ENCODE measurements around the gene DPY30. TPM values are rescaled to one million over a fixed set of nuclear protein-coding genes. Genes with fewer than 3 reads are reported as not detected.

DPY30 gene
- total RNA-seq, 4 donors from 2014 or later, result 29.3 to 59.8 (median 36.2) TPM

DNA sequence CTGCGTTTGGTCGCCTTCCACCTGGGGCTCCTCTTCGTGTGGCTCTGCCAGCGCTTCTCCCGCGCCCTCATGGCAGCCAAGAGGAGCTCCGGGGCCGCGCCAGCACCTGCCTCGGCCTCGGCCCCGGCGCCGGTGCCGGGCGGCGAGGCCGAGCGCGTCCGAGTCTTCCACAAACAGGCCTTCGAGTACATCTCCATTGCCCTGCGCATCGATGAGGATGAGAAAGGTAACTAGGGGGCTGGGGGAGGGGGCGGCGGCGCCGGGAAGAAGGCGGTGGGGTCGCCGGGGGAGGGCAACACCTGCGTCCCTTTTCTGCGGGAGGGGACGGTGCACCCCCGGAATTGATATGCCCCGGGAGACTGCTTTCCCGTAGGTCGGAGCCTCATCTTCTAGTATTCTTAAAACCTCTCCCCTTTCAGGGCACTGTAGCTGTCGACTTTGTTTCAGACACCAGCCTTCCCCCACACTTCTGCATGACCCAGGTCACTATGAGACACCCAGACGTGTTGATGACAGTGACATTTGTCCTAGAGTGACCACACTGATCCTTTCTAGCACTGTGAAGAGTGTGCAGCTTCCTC, 24.5 kb upstream of the DPY30 start:
- peak; percentile 37 to 52 for ATAC-seq
- H3K36me3 ChIP-seq, result peaks cover 0 to 8% of the 10 kb centered on the region in 2 donors

DNA sequence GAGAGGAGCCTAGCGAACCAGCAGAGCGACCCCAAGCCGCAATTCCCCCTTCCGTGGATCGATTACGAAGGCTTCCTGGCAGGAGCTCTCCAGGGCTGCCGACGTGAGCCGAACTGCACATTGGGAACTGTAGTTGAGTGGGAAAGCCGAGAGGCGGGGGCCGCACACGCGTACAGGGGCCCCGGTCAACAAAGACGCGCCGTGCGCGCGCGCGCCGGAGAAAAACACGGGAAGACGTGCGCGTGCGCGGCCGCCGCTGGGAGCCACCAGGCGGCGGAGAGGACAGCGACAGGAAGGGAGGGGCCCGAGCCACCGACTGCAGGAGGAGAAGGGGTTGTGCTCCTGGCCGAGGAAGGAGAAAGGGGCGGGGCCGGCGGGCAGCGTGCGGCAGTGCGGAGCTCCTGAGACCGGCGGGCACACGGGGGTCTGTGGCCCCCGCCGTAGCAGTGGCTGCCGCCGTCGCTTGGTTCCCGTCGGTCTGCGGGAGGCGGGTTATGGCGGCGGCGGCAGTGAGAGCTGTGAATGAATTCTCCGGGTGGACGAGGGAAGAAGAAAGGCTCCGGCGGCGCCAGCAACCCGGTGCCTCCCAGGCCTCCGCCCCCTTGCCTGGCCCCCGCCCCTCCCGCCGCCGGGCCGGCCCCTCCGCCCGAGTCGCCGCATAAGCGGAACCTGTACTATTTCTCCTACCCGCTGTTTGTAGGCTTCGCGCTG, 23.9 kb upstream of the DPY30 start, which contains the start of gene SPAST:
SPAST (plus strand) TSS at position 247 of the 711 bp plus-strand sequence; CDS start at position 523, 276 bp downstream.
- intact Hi-C loops (cut with DNase I; ENCODE audit: low total_unique reads), result loop anchor here (1.0 to 5.0 kb wide), 4 partner anchors 24 to 294 kb away; partner anchors contain the start of genes BIRC6, DPY30, MEMO1 and SLC30A6
- ATAC-seq (peak; percentile 96), DNase-seq (peak; percentile 96 to 97)
- Histone ChIP-seq H3K27me3 (no peaks in the 10 kb centered on the region), H3K27ac (peak within 1 kb of the TSS; percentile 86 to 97 (median 88)), H3K36me3 (peaks cover 0 to 8% of the 10 kb centered on the region in 2 donors), H3K9me3 (no peaks in the 10 kb centered on the region), H3K4me1 (peaks cover 18% of the 10 kb centered on the region in 2 donors), H3K4me3 (peak within 1 kb of the TSS; percentile 68 to 97 (median 82))
- TF ChIP-seq POLR2A (IDR thresholded peaks at IDR 0.05), result peak; percentile 71 to 88
- TF ChIP-seq, protein P1, sequence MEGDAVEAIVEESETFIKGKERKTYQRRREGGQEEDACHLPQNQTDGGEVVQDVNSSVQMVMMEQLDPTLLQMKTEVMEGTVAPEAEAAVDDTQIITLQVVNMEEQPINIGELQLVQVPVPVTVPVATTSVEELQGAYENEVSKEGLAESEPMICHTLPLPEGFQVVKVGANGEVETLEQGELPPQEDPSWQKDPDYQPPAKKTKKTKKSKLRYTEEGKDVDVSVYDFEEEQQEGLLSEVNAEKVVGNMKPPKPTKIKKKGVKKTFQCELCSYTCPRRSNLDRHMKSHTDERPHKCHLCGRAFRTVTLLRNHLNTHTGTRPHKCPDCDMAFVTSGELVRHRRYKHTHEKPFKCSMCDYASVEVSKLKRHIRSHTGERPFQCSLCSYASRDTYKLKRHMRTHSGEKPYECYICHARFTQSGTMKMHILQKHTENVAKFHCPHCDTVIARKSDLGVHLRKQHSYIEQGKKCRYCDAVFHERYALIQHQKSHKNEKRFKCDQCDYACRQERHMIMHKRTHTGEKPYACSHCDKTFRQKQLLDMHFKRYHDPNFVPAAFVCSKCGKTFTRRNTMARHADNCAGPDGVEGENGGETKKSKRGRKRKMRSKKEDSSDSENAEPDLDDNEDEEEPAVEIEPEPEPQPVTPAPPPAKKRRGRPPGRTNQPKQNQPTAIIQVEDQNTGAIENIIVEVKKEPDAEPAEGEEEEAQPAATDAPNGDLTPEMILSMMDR (IDR thresholded peaks at IDR 0.05 in 4 of 5, conservative IDR thresholded peaks at IDR 0.05 in 1 of 5), result peak; percentile 77 to 79 (median 77)
- in situ Hi-C loops (cut with MboI; ENCODE audit: low sequenced_read_pairs in 4 of 4), result loop anchor here in 3 of 4 donors (10.0 kb wide), 3 partner anchors 49 to 101 kb away; partner anchors contain the start of genes SLC30A6 (in 2 of the 3) and MEMO1 (in 1 of the 3)

More for the DNA sequence above, 24.5 kb upstream of the DPY30 start:
- Histone ChIP-seq H3K27ac (peak overlapping the region; percentile 86 to 97 (median 88)), H3K4me1 (peaks cover 18% of the 10 kb centered on the region in 2 donors), H3K27me3 (no peaks in the 10 kb centered on the region), H3K9me3 (no peaks in the 10 kb centered on the region), H3K4me3 (peak overlapping the region; percentile 68 to 97 (median 82))
- intact Hi-C loops (cut with DNase I; ENCODE audit: low total_unique reads), result loop anchor here (5.0 kb wide), 1 partner anchor 293 kb away; the partner anchor contains the start of gene BIRC6
- TF ChIP-seq POLR2A (IDR thresholded peaks at IDR 0.05), result no peak
- TF ChIP-seq, protein P1 (IDR thresholded peaks at IDR 0.05 in 4 of 5, conservative IDR thresholded peaks at IDR 0.05 in 1 of 5), result no peak
- in situ Hi-C loops (cut with MboI; ENCODE audit: low sequenced_read_pairs in 4 of 4), result loop anchor here in 3 of 4 donors (10.0 kb wide), 3 partner anchors 49 to 101 kb away; partner anchors contain the start of genes SLC30A6 (in 2 of the 3) and MEMO1 (in 1 of the 3)
- peak; percentile 4 to 27 for DNase-seq

DNA sequence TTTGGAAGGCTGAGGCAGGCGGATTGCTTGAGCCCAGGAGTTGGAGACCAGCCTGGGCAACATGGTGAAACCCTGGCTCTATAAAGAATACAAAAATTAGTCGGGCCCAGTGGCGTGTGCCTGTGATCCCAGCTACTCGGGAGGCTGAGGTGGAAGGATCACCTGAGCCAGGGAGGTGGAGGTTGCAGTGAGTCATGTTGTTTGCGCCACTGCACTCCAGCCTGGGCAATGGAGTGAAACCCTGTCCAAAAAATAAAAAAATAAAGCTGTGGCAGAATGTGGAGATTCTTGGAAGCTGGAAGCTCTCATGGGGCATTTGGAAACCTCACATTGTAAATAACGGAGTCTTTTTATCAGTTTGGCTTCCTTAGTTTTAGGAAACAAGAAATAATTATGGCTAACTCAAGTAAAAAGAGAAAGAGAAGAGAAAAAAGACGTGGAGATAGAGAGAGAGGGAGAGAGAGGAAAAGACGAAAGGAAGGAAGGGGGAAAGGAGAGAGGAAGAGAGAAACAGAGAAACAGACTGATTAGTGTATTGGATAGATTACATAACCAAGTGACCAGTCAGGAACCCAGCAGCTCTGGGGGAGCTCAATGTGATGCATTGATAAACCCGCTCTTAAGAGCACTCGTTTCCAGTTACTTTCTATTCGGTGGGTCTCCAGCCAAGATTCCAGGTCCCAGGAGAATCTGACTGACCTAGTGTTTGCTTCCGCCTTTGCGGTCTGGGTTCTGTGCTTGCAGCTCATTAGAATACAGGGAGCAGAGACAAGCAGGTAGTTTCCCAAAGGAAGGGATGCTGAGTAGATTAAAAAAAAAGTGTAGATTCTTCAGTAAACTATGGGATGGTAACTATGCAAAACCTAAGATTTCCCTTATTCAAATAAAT, 22.6 kb upstream of the DPY30 start:
- TF ChIP-seq POLR2A (IDR thresholded peaks at IDR 0.05), result no peak
- TF ChIP-seq, protein P1 (IDR thresholded peaks at IDR 0.05 in 4 of 5, conservative IDR thresholded peaks at IDR 0.05 in 1 of 5), result no peak
- Histone ChIP-seq H3K27me3 (no peaks in the 10 kb centered on the region), H3K27ac (peak overlapping the region; percentile 86 to 97 (median 88)), H3K4me1 (peaks cover 18% of the 10 kb centered on the region in 2 donors), H3K36me3 (peaks cover 0 to 8% of the 10 kb centered on the region in 2 donors), H3K4me3 (peak overlapping the region; percentile 68 to 97 (median 82)), H3K9me3 (no peaks in the 10 kb centered on the region)
- DNase-seq, result peak in 1 of 2 donors; percentile 48
- intact Hi-C loops (cut with DNase I; ENCODE audit: low total_unique reads) (loop anchor here (5.0 kb wide), 1 partner anchor 295 kb away; the partner anchor contains the start of gene BIRC6), in situ Hi-C loops (cut with MboI; ENCODE audit: low sequenced_read_pairs in 4 of 4) (loop anchor here in 3 of 4 donors (10.0 kb wide), 3 partner anchors 47 to 103 kb away; partner anchors contain the start of genes SLC30A6 (in 2 of the 3) and MEMO1 (in 1 of the 3))
- no peak for ATAC-seq

DNA sequence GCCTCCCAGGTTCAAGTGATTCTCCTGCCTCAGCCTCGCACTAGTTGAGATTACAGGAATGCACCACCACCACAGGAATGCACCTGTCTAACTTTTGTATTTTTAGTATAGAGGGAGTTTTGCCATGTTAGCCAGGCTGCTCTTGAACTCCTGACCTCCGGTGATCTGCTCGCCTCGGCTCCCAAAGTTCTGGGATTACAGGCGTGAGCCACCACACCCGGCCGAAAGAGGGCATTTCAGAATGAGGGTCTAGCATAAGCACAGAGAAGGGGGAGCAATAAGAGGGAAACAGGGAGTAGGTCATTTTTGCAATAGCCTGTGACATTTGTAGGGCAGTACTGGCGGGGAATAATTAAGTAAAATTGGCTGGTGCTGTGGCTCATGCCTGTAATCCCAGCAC, 21.8 kb upstream of the DPY30 start:
- H3K36me3 ChIP-seq, result peaks cover 0 to 5% of the 10 kb centered on the region in 2 donors
- DNase-seq (no peak), ATAC-seq (no peak)
- H3K4me3 ChIP-seq, result no peak overlapping the region
- H3K27me3 ChIP-seq, result no peaks in the 10 kb centered on the region
- intact Hi-C loops (cut with DNase I; ENCODE audit: low total_unique reads), result loop anchor here (5.0 kb wide), 1 partner anchor 296 kb away; the partner anchor contains the start of gene BIRC6
- peak overlapping the region in 1 of 4 donors; percentile 87 for H3K27ac ChIP-seq
- H3K9me3 ChIP-seq, result no peaks in the 10 kb centered on the region
- H3K4me1 ChIP-seq, result peaks cover 15 to 18% of the 10 kb centered on the region in 2 donors
- in situ Hi-C loops (cut with MboI; ENCODE audit: low sequenced_read_pairs in 4 of 4), result loop anchor here in 3 of 4 donors (10.0 kb wide), 3 partner anchors 47 to 103 kb away; partner anchors contain the start of genes SLC30A6 (in 2 of the 3) and MEMO1 (in 1 of the 3)
- TF ChIP-seq POLR2A (IDR thresholded peaks at IDR 0.05), result no peak
- TF ChIP-seq, protein P1 (IDR thresholded peaks at IDR 0.05 in 4 of 5, conservative IDR thresholded peaks at IDR 0.05 in 1 of 5), result no peak

Measured in gastrocnemius medialis (tissue), 4 donors.